ENCODE results near the gene MEST.
"Not testable (repeated sequence)": the region's sequence is repeated elsewhere in the genome, so short reads cannot be mapped to it uniquely, and the experiment has no call there.

The MEST gene, protein sequence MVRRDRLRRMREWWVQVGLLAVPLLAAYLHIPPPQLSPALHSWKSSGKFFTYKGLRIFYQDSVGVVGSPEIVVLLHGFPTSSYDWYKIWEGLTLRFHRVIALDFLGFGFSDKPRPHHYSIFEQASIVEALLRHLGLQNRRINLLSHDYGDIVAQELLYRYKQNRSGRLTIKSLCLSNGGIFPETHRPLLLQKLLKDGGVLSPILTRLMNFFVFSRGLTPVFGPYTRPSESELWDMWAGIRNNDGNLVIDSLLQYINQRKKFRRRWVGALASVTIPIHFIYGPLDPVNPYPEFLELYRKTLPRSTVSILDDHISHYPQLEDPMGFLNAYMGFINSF

DNA sequence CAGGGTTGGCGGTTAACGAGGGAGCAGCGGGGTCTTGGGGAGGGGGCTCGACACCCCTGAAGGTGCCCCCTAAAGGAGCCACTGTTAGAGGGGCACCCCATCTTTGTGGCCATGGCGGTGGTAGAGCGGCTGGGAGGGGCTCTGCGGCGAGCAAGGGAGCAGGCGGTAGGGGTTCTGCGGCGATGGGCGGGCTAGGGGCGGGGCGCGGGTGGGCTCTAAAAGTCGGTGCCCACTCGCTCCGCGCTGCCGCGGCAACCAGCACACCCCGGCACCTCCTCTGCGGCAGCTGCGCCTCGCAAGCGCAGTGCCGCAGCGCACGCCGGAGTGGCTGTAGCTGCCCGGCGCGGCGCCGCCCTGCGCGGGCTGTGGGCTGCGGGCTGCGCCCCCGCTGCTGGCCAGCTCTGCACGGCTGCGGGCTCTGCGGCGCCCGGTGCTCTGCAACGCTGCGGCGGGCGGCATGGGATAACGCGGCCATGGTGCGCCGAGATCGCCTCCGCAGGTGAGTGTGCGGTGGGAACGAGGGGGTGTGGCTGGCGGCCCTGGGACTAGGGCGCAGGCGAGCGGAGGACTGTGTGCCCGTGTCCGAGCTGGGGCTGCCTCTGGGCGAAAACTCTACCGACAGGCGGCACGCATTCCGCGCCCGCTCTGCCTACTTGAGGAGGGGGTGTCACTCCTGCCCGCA is at the start of gene MEST:
Gene MEST, plus strand, starts transcription at position 245 of the 682 bp plus-strand sequence. Its CDS starts 229 bp downstream, at position 474.
- DNase-seq = peak; percentile 42

DNA sequence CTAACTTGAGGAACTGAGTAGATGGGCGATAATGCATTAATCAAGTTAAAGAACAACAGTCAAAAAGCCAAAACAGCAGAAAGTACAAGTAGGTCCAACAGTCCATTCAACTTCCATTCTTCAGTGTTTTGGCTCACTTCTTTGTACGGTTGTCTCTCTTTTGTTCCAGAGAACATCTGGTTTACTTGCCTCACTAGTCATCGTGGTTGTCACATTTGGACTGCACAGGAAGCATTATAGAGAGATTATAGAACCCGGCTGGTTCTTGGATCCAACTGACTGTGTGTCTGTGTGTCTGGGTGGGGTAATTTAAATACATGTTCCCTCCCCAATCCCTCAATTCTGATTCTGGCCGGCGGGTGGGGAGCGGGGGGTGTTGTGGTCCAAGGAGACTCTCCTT is 49.3 kb upstream of the MEST start:
- DNase-seq = no peak

DNA sequence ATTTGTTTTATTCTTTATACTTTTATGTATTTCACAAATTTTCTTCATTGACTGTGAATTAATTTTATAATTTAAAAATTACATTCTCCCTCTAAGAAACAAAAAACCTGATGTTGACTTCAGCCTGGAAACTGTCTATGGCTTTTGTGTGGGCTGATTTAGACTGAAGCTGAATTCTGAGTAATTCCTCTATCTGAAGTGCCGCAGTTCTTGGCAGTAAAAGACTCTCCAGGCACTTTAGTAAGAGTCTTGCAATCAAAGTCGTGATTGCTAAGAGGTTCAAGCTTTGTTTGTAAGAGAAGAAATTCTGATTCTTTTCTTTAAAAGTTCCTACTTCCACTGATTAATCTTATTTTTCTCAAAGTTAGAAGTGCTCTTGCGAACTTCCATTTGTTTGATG is 47.7 kb upstream of the MEST start:
- no peak for DNase-seq

DNA sequence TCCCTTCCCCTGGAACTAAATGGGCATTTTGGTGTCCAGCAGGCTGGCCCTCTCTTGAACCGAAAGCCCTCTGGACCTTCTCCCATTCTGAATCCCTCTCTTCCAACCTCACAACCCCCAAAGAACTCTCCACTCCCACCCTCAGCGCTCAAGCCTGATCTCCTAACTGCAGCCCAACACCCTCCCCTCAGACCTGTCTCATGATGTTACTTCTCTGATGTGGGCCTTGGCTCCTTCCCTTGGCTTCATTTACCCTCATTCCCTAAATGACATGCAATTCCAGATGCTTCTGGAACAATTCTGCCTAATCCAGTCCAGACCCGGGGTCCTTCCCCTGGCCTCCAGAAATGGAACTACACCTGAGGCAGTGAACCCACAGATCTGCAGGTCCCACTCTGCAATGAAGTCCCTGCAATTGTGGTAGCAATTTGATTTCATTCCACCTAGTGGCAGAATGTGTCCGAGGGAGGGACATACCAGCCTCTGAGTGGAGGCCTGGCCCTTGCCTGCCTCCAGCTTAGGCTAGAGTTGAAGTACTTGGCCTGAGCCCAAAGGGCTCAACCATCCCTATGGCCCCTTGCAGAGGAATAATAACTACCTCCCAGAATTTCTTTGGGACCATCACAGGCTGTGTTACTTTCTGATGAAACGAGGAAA is 47.0 kb upstream of the MEST start:
- no peak for DNase-seq

DNA sequence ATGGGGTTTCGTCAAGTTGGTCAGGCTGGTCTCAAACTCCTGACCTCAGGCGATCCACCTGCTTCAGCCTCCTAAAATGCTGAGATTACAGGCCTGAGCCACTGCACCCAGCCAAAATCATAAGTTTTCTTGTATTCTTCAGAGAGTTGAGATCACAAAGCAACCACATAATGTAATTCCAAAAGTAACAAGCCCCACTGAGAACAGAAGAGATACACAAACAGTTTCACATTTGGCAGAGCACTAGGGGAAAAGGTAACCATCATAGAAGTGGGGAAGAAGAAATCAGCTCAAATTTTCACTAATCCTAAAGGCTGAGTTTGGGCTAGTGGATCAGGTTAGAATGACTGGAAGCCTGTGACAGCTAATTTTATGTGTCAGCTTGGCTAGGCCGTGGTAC is 45.6 kb upstream of the MEST start:
- DNase-seq = no peak

DNA sequence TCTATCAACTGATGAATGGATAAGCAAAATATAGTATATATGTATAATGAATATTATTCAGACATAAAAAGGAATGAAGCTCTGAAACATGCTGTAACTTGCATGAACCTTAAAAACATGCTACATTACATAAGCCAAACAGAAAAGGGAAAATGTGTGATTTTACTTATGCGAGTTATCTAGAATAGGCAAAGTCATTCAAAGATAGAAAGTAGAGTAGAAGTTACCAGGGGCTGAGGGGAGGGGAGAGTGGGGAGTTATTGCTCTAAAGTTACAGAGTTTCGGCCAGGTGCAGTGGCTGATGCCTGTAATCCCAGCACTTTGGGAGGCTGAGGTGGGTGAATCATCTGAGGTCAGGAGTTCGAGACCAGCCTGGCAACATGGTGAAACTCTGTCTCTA is 40.5 kb upstream of the MEST start:
- not testable (repeated sequence) for DNase-seq

DNA sequence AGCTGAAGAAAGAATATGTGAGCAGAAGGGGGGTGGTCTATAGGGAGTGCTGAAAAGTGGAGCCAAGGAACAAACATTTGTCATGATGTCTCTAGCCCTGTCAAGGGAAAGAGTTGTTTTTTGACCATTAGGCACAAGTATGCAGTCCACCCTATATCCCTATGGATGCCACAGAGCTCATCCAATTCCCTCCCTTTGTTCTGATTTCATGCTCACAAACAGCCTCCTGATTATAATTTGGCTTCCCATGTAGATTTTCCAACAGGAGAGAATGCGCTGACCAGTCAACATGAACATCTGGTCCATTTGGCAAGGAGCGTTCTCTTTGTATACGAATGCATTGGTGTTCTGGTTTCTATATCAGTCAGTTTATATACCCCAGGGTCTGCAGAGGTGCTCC is 38.9 kb upstream of the MEST start:
- no peak for DNase-seq

DNA sequence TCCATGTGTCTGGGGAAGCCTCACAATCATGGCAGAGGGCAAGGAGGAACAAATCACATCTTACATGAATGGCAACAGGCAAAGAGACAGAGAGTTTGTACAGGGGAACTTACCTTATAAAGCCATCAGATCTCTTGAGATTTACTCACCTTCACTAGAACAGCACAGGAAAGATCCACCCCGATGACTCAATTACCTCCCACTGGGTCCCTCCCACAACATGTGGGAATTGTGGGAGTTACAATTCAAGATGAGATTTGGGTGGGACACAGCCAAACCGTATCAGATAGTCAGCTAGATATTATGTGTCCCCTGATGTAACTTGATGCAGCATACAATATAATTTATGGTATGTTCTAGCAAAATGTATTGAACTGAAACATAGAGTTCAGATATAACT is 36.9 kb upstream of the MEST start:
- no peak for DNase-seq

DNA sequence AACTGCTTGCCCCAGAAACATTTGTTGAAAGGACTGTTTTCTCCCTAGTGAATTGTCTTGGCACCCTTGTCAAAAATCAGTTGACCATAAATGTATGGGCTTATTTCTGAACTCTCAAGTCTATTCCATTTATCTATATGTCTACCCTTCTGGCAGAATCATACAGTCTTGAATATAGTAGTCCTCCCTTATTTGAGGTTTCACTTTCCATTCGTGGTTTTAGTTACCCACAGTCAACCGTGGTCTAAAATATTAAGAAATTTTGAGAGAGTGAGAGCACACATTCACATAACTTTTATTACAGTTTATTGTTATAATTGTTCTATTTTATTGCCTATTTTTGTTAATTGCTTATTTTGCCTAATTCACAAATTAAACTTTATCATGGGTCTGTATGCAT is 33.6 kb upstream of the MEST start:
- DNase-seq = no peak

DNA sequence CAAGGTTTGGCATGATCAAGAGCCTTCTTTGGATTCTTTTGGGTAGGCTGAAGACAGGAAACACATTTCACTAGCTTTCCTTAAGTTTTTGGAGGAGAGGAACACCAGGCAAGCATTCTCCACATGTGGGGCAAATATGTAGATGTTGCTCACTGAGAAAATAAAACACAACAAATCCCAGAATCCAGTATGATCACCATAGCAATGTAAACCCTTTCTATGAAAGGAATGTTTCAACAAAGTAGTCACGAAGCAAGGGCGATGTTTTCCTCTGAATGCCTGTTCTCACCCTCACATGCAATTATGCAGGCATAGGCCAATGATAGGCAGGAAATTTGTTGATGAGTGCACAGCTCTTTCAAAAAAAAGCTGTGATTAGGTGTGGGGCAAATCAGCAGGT is 30.6 kb upstream of the MEST start:
- no peak for DNase-seq

DNA sequence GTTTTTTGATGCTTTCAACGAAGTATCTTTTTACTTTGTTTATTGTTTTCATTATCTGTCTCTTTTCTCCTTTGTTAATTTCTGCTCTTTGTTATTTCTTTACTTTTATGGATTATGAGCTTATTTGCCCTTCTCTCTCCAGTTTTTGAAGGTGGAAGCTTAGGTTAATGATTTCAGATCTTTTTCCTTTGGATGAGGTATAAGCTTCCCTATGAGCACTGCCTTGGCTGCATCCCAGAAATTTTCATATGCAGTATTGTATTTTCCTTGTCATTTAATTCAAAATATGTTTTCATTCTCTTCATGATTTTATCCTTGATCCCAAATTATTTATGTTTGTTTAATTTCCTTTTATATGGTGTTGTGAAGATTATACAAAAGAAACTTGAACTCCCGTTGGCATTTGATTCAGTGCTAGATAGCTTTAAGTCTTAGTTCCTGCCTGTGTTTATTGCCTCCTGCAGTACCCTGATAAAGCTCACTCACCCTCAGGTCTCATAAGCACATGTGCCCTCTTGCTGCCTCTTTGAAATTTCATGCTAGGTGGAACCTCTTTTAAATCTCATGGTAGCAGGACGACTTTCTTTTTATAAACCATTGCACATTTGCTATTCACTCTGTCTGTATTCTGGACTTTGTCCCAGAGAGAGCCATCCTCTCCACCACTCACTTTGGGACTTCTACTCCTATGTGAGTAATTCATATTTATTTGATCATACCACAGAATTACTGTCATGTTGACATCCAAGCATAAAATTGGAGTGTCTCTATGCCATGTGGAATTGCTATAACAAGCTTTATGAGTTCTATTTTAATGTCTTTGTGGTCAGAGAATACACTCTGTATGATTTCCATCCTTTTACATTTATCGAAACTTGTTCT is 28.1 kb upstream of the MEST start:
- no peak for DNase-seq

DNA sequence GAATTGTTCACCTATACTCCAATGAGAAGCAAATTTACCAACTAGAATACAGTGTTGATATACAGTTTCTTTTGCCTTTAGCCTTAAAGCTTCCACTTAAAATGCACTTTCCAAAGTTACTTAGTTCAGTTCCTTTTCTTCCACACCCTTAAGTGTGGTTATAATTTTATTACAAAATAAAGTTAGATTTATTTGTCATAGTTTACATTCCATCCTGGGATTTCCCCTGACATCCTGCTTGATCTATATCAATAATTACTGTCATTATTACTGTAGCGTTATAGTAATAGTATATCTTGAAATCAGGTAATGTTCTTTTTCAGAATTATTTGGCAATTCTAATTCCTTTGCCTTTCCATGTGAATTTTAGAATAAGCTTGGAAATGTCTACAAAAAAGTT is 23.3 kb upstream of the MEST start:
- DNase-seq = no peak

DNA sequence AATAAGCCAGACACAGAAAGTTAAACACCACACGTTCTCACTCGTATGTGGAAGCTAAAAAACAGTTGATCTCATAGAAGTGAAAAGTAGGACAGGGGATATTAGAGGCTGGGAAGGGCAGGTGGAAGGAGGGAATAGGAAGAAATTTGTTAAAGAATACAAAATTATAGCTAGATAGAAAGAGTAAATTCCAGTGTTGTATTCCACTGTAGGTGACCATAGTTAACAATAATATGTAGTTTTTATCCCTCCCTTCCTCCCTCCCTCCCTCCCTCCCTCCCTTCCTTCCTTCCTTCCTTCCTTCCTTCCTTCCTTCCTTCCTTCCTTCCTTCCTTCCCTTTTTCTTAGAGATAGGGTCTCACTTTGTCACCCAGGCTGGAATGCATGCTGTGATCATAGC is 19.9 kb upstream of the MEST start:
- no peak for DNase-seq

DNA sequence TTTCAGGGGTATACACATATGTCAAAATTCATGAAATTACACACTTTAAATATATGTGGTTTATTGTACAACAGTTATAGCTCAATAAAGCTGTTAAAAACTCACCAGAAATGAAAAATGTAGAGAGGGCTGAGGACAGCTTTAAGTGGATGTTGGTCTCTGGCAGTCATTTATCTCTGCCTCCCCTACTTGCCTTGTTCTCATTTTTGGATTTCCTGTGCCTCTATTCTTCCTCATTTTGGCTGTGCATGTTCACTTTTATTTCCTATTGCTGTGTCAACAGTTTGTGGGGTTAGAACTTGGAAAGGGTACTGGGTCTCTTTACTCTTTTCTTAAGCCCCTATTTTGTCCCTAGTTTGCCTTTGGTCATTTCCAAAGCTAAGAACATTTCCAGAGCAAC is 18.6 kb upstream of the MEST start:
- no peak for DNase-seq

DNA sequence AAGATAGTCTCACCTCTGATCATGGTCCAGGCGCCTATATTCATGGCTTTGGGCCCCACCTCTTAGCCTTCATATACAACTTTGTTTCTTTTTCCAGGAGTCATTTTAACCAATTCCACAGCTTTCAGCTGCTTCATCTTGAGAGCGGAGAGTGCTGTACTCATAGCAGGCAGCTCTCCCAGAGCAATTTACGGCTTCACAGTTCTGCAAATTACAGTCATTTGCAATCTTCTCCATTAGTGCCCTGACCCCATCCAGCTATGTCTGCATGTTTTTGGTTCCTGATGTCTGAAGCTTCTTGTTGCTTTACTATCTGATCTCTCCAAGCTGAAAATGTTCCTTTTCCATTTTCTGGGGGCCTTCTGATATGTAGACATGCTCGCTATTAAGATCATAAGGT is 18.0 kb upstream of the MEST start:
- peak; percentile 40 for DNase-seq

DNA sequence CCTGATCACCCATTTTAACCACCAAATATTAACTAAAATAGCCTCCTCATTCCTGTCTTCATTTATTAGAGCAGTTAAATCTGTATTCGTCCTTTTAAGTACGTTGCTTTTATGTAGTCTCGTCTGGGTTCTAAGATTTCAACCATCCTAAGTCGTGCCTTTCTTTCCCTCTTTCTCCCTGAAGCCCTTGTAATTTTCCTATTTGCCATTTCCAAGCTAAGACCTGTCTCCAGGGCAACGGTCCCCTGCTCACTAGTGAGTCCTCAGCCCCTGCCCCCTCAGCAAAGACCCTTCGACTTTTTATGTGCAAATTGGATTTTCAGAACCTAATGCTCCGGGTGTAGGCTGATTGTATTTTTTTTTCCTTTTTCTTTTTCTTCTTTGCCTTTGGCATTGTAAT is 16.1 kb upstream of the MEST start:
- DNase-seq = no peak

DNA sequence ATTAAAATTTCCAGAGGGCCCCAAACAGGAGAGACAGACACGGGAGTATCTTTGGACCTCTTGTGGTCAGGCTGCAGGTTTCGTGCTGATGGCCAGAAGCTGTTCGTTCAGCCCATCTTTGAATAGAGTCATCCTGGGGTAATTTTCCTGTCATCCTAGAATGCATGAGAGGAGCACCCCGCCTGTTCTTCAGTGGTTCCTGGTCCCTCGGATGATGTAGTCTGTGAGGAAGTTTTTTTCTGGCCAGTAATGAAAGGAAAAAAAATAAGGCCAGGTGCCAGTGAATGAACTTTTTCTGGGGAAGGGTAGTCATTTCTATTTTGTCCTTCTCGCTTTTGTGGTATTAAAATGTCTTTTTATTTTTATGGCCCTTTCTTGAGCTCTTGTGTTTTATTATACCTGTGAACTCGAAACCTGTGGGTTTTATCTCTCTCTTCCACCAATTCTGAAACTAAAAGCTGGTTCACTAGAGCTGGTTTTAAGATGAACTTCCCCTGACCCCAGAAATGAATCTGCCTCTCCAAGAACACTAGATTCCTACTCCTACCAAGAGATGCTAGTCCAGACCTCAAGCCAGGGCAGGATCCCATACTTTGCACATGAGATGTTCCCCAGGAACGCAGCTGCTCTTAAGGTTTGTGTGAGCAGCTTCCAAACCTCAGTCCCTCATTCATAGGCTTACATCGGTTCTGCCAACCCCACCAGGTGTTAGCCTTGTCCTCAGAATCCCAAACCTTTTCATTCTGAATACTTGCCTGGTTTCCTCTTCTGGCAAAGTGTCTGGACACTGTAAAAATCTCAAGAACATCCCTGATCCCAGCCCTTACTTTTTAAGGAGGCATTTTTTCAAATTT is 15.4 kb upstream of the MEST start:
- no peak for DNase-seq

DNA sequence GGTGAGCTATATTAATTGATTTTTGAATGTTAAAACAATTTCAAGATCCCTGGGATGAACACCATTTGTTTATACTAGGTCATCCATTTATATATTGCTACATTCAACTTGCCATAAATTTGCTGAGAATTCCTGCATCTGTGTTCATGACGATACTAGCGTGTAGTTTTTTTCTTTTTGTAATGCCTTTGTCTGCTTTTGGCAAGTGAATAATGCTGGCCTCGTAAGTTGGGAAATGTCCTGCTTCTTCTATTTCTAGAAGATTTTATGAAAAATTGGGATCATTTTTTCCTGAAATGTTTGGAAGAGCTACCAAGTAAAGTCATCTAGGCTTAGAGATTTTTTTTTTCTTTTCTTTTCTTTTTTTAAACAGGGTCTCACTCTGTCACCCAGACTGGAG is 12.9 kb upstream of the MEST start:
- DNase-seq = no peak

DNA sequence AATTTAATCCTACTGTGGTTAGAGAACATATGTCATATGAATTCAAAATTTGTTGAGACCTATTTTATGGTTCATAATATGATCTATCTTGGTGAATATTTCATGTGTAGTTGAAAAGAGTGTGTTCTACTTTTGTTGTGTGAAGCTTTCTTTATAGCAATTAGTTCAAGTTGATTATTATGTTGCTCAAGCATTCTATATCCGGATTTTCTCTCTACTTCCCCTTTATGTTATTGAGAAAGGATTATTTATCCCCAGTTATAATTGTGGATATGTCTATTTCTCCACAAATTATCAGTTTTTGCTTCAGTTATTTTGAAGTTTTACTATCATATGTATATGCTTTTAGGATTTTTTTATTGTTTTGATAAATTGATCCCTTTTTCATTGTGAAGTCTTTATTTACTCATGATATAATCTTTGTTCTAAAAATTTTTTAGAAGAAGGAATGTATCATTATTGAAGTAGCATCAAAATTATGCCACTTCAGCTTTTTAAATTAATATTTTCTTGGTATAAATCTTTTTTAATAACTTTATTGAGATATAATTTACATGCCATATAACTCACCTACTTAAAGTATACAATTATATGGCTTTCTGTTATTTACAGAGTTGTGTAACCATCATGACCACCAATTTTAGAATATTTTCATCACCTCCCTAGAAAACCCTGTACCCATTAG is 12.0 kb upstream of the MEST start:
- no peak for DNase-seq

DNA sequence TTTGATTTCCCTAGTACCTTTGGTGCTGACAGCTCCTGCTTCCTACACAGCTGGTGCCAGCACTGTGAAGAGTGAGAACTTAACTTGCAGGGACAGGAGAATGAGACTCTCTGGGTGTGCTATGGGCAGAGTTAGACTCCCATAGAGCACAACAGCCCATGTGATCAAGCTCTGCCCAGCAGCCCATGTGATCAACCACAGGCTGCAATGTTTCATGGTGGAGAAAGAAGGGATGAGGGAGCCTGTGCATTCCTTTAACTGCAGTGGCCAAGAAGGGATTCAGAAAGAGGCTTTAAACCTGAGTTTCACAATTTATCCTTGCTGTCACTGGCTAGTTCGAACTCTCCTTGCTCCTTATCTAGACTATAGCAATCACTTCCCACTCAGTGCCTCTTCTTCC is 10.0 kb upstream of the MEST start:
- no peak for DNase-seq

DNA sequence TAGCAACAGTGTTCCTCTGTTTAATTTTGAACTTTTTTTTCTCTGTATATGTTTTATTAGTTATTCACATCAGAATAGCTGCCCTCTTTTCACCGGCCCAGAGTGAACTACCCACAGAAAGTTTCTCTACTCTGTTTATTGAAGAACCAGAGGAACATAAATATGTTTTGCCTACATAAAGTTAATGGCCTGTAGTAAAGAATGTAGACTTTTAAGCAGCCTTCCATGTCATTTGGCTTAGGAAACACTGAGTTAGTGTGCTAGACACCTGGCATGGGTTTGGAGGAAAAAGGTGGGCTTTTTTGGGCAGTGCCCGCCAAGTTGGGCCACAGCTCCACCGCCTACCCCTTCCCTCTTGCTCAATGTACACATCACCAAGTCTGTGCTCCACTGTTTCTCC is 8.9 kb upstream of the MEST start:
- no peak for DNase-seq

DNA sequence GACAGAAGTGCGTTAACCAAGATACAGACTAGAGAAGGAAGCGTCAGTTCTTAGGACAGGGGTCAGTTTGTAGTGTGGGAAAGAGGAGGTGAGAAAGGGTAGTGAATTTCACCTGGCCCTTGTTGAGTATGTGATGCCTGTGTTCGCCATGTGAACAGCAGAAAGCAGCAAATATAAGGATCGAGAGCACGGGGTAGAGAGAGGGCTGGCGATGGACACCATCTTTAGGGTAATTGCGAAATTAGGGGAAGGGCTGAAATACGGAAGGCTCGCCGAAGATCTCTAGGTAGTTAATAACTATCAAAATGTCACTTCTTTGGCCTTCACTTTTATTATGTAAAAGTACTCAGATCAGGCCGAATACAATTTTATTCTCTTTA is 6.2 kb upstream of the MEST start:
- DNase-seq = no peak

Data from COR-L47 (cell line).